ENCODE results near the gene PRKCZ. TPM values are rescaled to one million over a fixed set of nuclear protein-coding genes. Genes with fewer than 3 reads are reported as not detected.

The PRKCZ gene
- total and polyA plus RNA-seq, 2 of the 4 experiments (the other 2 are of a cell fraction): 2.0 to 3.5 TPM

DNA sequence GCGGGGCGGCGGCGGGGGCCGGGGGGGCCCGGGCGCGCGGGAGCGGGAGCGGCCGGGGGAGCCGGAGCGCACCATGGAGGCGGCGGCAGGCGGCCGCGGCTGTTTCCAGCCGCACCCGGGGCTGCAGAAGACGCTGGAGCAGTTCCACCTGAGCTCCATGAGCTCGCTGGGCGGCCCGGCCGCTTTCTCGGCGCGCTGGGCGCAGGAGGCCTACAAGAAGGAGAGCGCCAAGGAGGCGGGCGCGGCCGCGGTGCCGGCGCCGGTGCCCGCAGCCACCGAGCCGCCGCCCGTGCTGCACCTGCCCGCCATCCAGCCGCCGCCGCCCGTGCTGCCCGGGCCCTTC, 178.5 kb downstream of the PRKCZ start:
- H2BK5ac ChIP-seq (ENCODE audit: low read depth, low read length, poor library complexity, severe bottlenecking): peak overlapping the region; percentile 18
- peak overlapping the region; percentile 74 for H3K9ac ChIP-seq (ENCODE audit: low read depth, low read length)
- no peak overlapping the region for H2BK120ac ChIP-seq (ENCODE audit: low read depth, low read length)
- no peak overlapping the region; the same call in 1 of the 2 replicates for H3K23ac ChIP-seq (ENCODE audit: low read depth, low read length)
- no peak overlapping the region for H3K4ac ChIP-seq (ENCODE audit: low read depth, low read length)
- peak overlapping the region; percentile 61 for H3K27ac ChIP-seq (ENCODE audit: insufficient read depth, low read length)
- peaks cover 51% of the 10 kb centered on the region for H4K20me1 ChIP-seq (ENCODE audit: insufficient read depth, low read length)
- no peaks in the 10 kb centered on the region for H3K9me3 ChIP-seq (ENCODE audit: control insufficient read depth, insufficient read depth, low read length)
- in situ Hi-C loops (cut with MboI; ENCODE audit: low sequenced_read_pairs) (no loop called here), intact Hi-C loops (cut with micrococcal nuclease) (no loop called here), dilution Hi-C loops (cut with HindIII; ENCODE audit: low sequenced_read_pairs, unreplicated experiment) (no loop called here)
- H3K56ac ChIP-seq (ENCODE audit: extremely low read depth, insufficient read depth, low read length): no peak overlapping the region
- H4K8ac ChIP-seq (ENCODE audit: low read depth in 2 of 2, low read length in 2 of 2): no peak overlapping the region
- peaks cover 5 to 15% of the 10 kb centered on the region in 2 experiments for H3K79me1 ChIP-seq (ENCODE audit: low read depth in 1 of 2, low read length in 2 of 2)
- 0 out of 2 replicates have a peak overlapping the region, but pooled peaks have one; percentile 20 for H2AK5ac ChIP-seq (ENCODE audit: low read depth, low read length)
- peak overlapping the region; percentile 81 for H3K14ac ChIP-seq (replicated peaks; ENCODE audit: low read depth, low read length)
- peak overlapping the region; percentile 96 for H2AK9ac ChIP-seq (replicated peaks; ENCODE audit: low read depth, low read length, poor library complexity)
- BruUV-seq (replicated peaks): no TSS peak
- H4K91ac ChIP-seq (ENCODE audit: insufficient read depth, low read depth, low read length): no peak overlapping the region
- no peak for TF ChIP-seq SMC3 (IDR thresholded peaks at IDR 0.05; ENCODE audit: low read depth, low read length)
- TF ChIP-seq CHD1 (IDR thresholded peaks at IDR 0.05; ENCODE audit: low read depth, low read length): 0 out of 2 replicates have a peak, but pooled peaks have one; percentile 20
- H4K5ac ChIP-seq (ENCODE audit: low read depth, low read length): no peak overlapping the region
- H3K18ac ChIP-seq (ENCODE audit: low read depth, low read length): no peak overlapping the region
- peaks cover 17% of the 10 kb centered on the region for H3K4me1 ChIP-seq (ENCODE audit: control insufficient read depth, insufficient read depth, low read length)
- ChIA-PET CTCF (interaction anchor here (1.0 to 2.0 kb wide), 2 partner anchors 34 to 153 kb away, joined by 4 to 7 read pairs; partner anchors contain the start of gene FAAP20), POLR2A (ENCODE audit: unreplicated experiment) (interaction anchor here (0.6 to 1.2 kb wide), 2 partner anchors 20 to 313 kb away, joined by 3 read pairs; no protein-coding TSS in a partner anchor)
- peaks cover 5% of the 10 kb centered on the region; the same call in 1 of the 2 replicates for H3K9me1 ChIP-seq (ENCODE audit: insufficient read depth, low read length)
- H2BK15ac ChIP-seq (ENCODE audit: low read depth, low read length): no peak overlapping the region
- peak overlapping the region; percentile 85 for H3K4me2 ChIP-seq (ENCODE audit: low read depth, low read length)
- ATAC-seq (ENCODE audit: low read depth) (no peak), DNase-seq (no peak)
- H3K36me3 ChIP-seq (ENCODE audit: control insufficient read depth, insufficient read depth, low read length): peaks cover 4% of the 10 kb centered on the region; the same call in 1 of the 2 replicates
- no peaks in the 10 kb centered on the region for H3K27me3 ChIP-seq (ENCODE audit: control insufficient read depth, insufficient read depth, low read length)
- WGBS, 2 experiments (ENCODE audit: extremely low coverage in 2 of 2, insufficient read length in 1 of 2): 0% methylated on average over 18 of the region's 50 CpGs; no CpG with 5 or more reads in 1 of the 2 experiments
- H2BK20ac ChIP-seq (ENCODE audit: low read depth, low read length): no peak overlapping the region
- peak overlapping the region; percentile 97 for H3K4me3 ChIP-seq (ENCODE audit: insufficient read depth, low read depth, low read length)
- no peak overlapping the region for H2AFZ ChIP-seq (replicated peaks; ENCODE audit: low read length, poor library complexity)
